ENCODE data around the gene STK38L. TPM values are rescaled to one million over a fixed set of nuclear protein-coding genes. Genes with fewer than 3 reads are reported as not detected.

The STK38L gene
- total and polyA plus RNA-seq, 3 donors from 2014 or later = 19.3 to 43.1 (median 41.5) TPM

DNA sequence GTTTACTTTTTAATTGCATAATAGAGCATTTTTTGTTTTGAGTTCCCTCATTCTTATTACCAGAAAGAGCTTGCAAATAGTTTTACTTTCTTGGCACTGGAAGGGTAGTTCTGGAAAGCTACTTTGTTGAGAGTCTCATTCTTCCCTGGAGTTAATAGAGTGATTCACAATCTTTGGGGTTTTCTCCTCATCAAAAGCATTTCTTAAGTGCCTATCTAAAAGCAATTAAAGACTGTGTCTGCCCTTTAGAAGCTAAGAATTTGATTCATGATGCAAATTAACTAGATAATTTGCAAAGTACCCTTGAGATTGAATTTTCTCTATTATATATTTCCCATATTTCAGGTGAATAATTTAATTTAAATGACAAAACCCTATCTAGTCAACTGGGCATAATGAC lies 80.4 kb downstream of the STK38L start:
- H3K27ac ChIP-seq = no peak overlapping the region
- no peaks in the 10 kb centered on the region for H3K27me3 ChIP-seq
- DNase-seq = no peak
- no peaks in the 10 kb centered on the region for H3K36me3 ChIP-seq (ENCODE audit: low read depth, missing control alignments)
- TF ChIP-seq, protein P1, sequence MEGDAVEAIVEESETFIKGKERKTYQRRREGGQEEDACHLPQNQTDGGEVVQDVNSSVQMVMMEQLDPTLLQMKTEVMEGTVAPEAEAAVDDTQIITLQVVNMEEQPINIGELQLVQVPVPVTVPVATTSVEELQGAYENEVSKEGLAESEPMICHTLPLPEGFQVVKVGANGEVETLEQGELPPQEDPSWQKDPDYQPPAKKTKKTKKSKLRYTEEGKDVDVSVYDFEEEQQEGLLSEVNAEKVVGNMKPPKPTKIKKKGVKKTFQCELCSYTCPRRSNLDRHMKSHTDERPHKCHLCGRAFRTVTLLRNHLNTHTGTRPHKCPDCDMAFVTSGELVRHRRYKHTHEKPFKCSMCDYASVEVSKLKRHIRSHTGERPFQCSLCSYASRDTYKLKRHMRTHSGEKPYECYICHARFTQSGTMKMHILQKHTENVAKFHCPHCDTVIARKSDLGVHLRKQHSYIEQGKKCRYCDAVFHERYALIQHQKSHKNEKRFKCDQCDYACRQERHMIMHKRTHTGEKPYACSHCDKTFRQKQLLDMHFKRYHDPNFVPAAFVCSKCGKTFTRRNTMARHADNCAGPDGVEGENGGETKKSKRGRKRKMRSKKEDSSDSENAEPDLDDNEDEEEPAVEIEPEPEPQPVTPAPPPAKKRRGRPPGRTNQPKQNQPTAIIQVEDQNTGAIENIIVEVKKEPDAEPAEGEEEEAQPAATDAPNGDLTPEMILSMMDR (IDR thresholded peaks at IDR 0.05) = no peak
- TF ChIP-seq POLR2A (IDR thresholded peaks at IDR 0.05) = no peak
- H3K9me3 ChIP-seq = no peaks in the 10 kb centered on the region
- no peaks in the 10 kb centered on the region for H3K4me1 ChIP-seq
- H3K4me3 ChIP-seq = no peak overlapping the region
- intact Hi-C loops (cut with DNase I; ENCODE audit: low total_unique reads) = no loop called here

DNA sequence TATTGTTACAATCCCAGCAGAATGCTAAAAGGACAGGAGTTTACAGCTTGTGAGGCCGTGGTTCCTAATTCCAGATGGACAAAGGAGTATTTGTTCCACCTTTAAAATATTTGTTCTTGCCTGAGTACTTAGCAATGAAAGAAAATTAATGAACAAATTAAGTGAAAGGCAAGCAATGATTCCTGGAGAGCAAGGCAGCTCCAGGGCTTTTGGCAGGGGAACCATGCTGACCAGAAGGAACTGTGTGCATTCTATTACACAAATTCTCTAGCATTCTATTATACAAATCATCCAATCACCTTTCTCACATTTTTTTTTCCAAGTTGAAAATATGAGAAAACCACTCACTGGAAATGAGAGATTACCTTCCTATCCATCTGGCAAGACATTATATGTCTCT lies 86.8 kb downstream of the STK38L start:
- Histone ChIP-seq H3K9me3 (no peaks in the 10 kb centered on the region), H3K4me3 (no peak overlapping the region), H3K36me3 (ENCODE audit: low read depth, missing control alignments) (no peaks in the 10 kb centered on the region), H3K27me3 (no peaks in the 10 kb centered on the region), H3K27ac (no peak overlapping the region), H3K4me1 (peaks cover 4% of the 10 kb centered on the region)
- no peak for DNase-seq
- TF ChIP-seq POLR2A (IDR thresholded peaks at IDR 0.05) = no peak
- TF ChIP-seq, protein P1 (IDR thresholded peaks at IDR 0.05) = no peak
- 43 to 55% methylated on average over 1 of the region's 1 CpG for WGBS, 2 donors
- intact Hi-C loops (cut with DNase I; ENCODE audit: low total_unique reads) = no loop called here

DNA sequence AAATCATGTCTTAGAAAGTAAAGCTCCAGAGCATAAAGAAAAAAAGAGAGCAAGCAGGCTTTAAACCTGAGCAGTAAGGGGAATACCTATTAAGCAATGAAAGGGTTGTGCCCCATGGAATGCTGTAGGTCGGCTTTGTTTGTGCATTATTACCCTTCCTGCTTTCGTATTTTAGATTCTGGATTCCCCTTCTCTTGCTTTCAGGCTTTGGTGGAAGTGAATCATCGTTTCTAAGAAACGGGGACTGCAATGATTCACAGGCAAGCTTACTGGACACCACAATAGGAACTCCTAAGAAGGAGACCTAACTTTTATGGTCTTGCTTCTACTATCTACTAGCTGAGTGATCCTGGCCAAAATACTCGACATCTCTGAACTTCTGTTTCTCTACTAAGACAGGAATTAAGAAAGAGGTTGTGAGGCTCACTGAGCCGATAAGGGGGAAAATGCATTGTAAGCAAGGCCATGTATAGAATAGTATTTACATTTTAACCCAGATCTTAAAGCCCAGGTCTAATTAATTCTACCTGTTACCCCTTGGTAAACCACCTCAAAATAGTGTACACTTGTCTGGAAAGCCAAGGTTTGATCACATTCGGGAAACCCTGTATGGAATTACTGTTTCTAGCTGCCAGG lies 87.3 kb downstream of the STK38L start:
- H3K36me3 ChIP-seq (ENCODE audit: low read depth, missing control alignments) = no peaks in the 10 kb centered on the region
- H3K9me3 ChIP-seq = no peaks in the 10 kb centered on the region
- peaks cover 4% of the 10 kb centered on the region for H3K4me1 ChIP-seq
- no peak overlapping the region for H3K4me3 ChIP-seq
- no peaks in the 10 kb centered on the region for H3K27me3 ChIP-seq
- intact Hi-C loops (cut with DNase I; ENCODE audit: low total_unique reads) = no loop called here
- no peak overlapping the region for H3K27ac ChIP-seq
- no peak for DNase-seq
- 42 to 63% methylated on average over 7 of the region's 7 CpGs for WGBS, 2 donors
- no peak for TF ChIP-seq POLR2A (IDR thresholded peaks at IDR 0.05)
- TF ChIP-seq, protein P1 (IDR thresholded peaks at IDR 0.05) = no peak

DNA sequence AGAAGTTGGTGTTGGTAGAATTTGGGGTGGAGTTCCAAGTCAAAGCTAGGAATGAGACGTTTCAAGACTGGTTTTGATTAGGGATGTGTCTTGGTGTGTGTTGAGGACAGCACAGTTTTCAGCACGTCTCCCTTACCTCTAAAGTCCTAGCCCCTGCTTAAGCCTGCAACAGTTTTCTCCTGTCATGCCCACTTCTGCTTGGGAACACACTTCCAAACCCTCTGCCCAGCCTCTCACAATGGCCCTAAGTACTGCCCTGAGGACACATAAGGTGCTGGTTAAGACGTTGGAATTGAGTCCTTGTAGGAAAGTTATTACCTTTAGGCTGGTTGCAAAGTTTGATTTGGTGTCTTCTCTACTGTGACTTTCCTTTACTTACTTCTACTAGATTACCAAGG lies 87.8 kb downstream of the STK38L start:
- Histone ChIP-seq H3K9me3 (no peaks in the 10 kb centered on the region), H3K27ac (no peak overlapping the region), H3K4me3 (no peak overlapping the region), H3K27me3 (no peaks in the 10 kb centered on the region), H3K36me3 (ENCODE audit: low read depth, missing control alignments) (no peaks in the 10 kb centered on the region), H3K4me1 (peaks cover 4% of the 10 kb centered on the region)
- no peak for TF ChIP-seq POLR2A (IDR thresholded peaks at IDR 0.05)
- TF ChIP-seq, protein P1 (IDR thresholded peaks at IDR 0.05) = no peak
- WGBS, 2 donors = 36 to 37% methylated on average over 3 of the region's 3 CpGs
- DNase-seq = no peak
- intact Hi-C loops (cut with DNase I; ENCODE audit: low total_unique reads) = no loop called here

DNA sequence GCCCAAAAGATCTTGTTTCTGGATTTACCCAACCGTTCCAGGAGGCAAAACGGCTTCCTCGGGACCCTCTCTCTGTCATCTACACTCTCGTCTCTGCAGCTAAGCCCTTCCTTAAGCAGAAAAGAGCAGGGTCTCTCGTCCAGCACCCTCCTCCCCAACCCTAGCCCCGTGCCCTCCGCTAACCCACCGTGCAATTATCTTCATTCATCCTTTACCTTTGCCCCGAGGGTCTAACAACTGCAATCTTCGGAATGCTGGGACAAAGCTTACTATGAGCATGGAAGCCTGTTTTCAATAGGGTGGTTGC lies 88.3 kb downstream of the STK38L start:
- Histone ChIP-seq H3K9me3 (no peaks in the 10 kb centered on the region), H3K36me3 (ENCODE audit: low read depth, missing control alignments) (no peaks in the 10 kb centered on the region), H3K27ac (no peak overlapping the region), H3K27me3 (no peaks in the 10 kb centered on the region), H3K4me1 (peaks cover 4% of the 10 kb centered on the region), H3K4me3 (peak overlapping the region; percentile 63 to 66)
- WGBS, 2 donors = 8 to 10% methylated on average over 10 of the region's 10 CpGs
- intact Hi-C loops (cut with DNase I; ENCODE audit: low total_unique reads) = no loop called here
- DNase-seq = no peak
- TF ChIP-seq, protein P1 (IDR thresholded peaks at IDR 0.05) = no peak
- no peak for TF ChIP-seq POLR2A (IDR thresholded peaks at IDR 0.05)

All from testis (tissue), 3 donors.